DND-41 (cell line): ENCODE measurements around the gene ABCB11.

ENCODE experiments used
- CTCF ChIP-seq: IDR thresholded peaks from 2 replicates; pipeline ENCODE4 v1.5.1; 2012; ENCODE audit warnings: borderline replicate concordance, low read length, moderate library complexity, mild to moderate bottlenecking; ENCODE audit not compliant: poor library complexity, severe bottlenecking; ENCODE audit errors: extremely low read depth
- EZH2 ChIP-seq: IDR thresholded peaks from 3 replicates; pipeline ENCODE4 v1.6.1; 2012; ENCODE audit warnings: borderline replicate concordance, low read depth, mild to moderate bottlenecking, moderate library complexity, low read length, inconsistent platforms; ENCODE audit not compliant: severe bottlenecking

- TF ChIP-seq CTCF (peak; percentile 89), EZH2 (no peak)
These were observed 69.5 kb downstream of the ABCB11 start for GRCh38 chr2:168961450-168962229.
